Nephron progenitor cell (in vitro differentiated cells): Measurements from ENCODE around the gene NAA25.
A peak's percentile ranks its signal among the peaks of the same experiment; 100 is the strongest.

Source experiments
- DNase-seq: peaks from one replicate; pipeline ENCODE4 v3.0.0; 2021
- H3K27ac Mint-ChIP-seq: 2 replicates; pipeline ENCODE4 v1.8.0; 2021; ENCODE audit warnings: mild to moderate bottlenecking, moderate library complexity, mixed read lengths
- H3K27me3 Mint-ChIP-seq: 2 replicates; pipeline ENCODE4 v1.8.0; 2021; ENCODE audit warnings: mild to moderate bottlenecking, low read depth, mixed read lengths; ENCODE audit not compliant: poor library complexity
- H3K36me3 Mint-ChIP-seq: 2 replicates; pipeline ENCODE4 v1.8.0; 2021; ENCODE audit warnings: low read depth, mixed read lengths
- H3K4me1 Mint-ChIP-seq: 2 replicates; pipeline ENCODE4 v1.8.0; 2021; ENCODE audit warnings: mixed read lengths
- H3K4me3 Mint-ChIP-seq: 2 replicates; pipeline ENCODE4 v1.8.0; 2021; ENCODE audit warnings: mild to moderate bottlenecking, moderate library complexity, mixed read lengths
- H3K9me3 Mint-ChIP-seq: 2 replicates; pipeline ENCODE4 v1.8.0; 2021; ENCODE audit warnings: mild to moderate bottlenecking, moderate library complexity, mixed read lengths
- TF ChIP-seq, protein P1 (sequence below): fragments of 200-600 bp; sonication (generic); IDR thresholded peaks from 2 replicates; pipeline ENCODE4 v1.5.0; 2021; ENCODE audit warnings: antibody characterized with exemption

Gene NAA25

DNA sequence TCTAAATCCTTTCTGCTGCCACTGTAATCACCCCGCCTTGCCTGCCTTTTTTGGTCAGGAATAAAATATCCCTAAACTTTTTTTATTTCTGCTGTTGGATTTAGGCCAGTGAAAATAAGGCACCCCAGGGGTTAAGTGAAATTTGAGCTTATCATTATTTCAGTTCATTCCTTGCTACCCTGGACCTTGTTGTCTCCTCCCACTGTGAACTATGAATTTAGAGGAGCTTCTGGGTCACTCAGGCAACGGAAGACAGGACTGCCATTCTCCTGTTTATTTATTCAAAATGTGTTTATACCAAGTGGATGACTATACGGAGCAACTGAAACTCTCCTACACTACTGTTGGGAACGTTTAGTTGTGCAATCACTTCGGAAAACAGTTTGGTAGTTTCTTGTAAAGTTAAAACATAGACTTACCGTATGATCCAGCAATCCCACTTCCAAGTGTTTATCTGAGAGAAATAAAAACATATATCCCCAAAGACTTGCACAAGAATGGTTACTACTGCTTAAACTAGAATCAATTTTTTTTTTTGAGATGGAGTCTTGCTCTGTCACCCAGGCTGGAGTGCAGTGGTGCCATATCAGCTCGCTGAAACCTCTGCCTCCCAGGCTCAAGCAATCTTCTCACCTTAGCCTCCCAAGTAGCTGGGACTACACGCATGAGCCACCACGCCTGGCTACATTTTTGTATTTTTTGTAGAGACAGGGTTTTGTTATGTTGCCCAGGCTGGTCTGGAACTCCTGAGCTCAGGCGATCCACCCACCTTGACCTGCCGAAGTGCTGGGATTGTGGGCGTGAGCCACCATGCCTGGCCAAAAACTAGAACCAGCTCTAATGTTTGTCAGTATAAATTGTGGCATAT, 14.5 kb upstream of the NAA25 start:
- Mint-ChIP-seq H3K9me3 (no peaks in the 10 kb centered on the region), H3K4me3 (no peak overlapping the region), H3K27ac (no peak overlapping the region), H3K4me1 (peaks cover 35% of the 10 kb centered on the region), H3K27me3 (peaks cover 14% of the 10 kb centered on the region), H3K36me3 (no peaks in the 10 kb centered on the region)
- TF ChIP-seq, protein P1, sequence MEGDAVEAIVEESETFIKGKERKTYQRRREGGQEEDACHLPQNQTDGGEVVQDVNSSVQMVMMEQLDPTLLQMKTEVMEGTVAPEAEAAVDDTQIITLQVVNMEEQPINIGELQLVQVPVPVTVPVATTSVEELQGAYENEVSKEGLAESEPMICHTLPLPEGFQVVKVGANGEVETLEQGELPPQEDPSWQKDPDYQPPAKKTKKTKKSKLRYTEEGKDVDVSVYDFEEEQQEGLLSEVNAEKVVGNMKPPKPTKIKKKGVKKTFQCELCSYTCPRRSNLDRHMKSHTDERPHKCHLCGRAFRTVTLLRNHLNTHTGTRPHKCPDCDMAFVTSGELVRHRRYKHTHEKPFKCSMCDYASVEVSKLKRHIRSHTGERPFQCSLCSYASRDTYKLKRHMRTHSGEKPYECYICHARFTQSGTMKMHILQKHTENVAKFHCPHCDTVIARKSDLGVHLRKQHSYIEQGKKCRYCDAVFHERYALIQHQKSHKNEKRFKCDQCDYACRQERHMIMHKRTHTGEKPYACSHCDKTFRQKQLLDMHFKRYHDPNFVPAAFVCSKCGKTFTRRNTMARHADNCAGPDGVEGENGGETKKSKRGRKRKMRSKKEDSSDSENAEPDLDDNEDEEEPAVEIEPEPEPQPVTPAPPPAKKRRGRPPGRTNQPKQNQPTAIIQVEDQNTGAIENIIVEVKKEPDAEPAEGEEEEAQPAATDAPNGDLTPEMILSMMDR: no peak
- DNase-seq: no peak

DNA sequence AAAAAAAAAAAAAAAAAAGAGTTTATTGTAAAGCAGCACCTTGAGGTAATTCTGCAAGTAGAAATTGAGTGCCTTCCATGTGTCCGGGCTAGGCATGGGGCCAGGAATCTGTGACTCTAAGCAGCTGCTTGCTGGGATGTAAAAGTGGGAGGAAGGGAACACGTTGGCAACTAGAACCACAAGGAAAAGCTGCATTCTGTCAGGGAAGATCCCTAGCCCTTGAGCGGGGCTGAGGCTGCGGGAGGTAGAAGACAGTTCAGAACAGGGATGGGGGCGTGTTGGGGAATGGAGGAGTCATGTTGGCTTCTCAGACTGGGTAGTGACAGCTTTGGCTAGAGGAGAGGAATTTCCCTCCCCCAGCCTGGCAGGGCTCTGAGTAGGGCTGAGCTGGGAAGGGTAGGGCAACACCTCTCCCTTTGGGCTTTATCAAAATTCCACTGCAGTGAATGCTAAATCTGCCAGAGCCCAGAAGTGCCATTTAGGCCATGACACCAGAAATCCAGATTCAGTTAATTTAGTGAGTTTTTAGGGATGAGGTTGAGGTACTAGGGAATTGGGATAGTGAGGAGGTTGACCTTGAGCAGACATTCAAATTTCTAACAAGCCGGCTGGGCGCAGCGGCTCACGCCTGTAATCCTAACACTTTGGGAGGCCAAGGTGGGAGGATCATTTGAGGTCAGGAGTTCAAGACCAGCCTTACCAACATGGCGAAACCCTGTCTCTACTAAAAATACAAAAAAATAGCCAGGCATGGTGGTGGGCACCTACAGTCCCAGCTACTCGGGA, 13.4 kb upstream of the NAA25 start:
- H3K36me3 Mint-ChIP-seq: no peaks in the 10 kb centered on the region
- no peaks in the 10 kb centered on the region for H3K9me3 Mint-ChIP-seq
- peaks cover 14% of the 10 kb centered on the region for H3K27me3 Mint-ChIP-seq
- TF ChIP-seq, protein P1: no peak
- H3K4me1 Mint-ChIP-seq: peaks cover 34% of the 10 kb centered on the region
- peak overlapping the region; percentile 81 for H3K27ac Mint-ChIP-seq
- no peak for DNase-seq
- H3K4me3 Mint-ChIP-seq: no peak overlapping the region

DNA sequence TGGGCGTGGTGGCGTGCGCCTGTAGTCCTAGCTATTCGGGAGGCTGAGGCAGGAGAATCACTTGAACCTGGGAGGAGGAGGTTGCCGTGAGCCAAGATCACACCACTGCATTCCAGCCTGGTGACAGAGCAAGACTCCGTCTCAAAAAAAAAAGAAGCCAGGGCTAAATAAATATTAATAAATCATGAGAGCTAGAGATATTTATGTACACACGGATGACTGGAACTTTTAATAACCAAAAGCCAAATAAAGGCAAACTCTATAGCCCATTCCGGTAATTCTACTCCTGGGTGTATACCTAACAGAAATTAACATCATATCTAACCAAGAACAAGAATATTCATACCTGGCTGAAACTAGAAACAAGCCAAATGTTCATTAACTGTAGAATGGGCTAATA, 9.1 kb upstream of the NAA25 start:
- Mint-ChIP-seq H3K4me1 (peaks cover 27% of the 10 kb centered on the region), H3K4me3 (no peak overlapping the region), H3K9me3 (no peaks in the 10 kb centered on the region), H3K27me3 (peaks cover 14% of the 10 kb centered on the region), H3K27ac (no peak overlapping the region), H3K36me3 (no peaks in the 10 kb centered on the region)
- TF ChIP-seq, protein P1: no peak
- no peak for DNase-seq

DNA sequence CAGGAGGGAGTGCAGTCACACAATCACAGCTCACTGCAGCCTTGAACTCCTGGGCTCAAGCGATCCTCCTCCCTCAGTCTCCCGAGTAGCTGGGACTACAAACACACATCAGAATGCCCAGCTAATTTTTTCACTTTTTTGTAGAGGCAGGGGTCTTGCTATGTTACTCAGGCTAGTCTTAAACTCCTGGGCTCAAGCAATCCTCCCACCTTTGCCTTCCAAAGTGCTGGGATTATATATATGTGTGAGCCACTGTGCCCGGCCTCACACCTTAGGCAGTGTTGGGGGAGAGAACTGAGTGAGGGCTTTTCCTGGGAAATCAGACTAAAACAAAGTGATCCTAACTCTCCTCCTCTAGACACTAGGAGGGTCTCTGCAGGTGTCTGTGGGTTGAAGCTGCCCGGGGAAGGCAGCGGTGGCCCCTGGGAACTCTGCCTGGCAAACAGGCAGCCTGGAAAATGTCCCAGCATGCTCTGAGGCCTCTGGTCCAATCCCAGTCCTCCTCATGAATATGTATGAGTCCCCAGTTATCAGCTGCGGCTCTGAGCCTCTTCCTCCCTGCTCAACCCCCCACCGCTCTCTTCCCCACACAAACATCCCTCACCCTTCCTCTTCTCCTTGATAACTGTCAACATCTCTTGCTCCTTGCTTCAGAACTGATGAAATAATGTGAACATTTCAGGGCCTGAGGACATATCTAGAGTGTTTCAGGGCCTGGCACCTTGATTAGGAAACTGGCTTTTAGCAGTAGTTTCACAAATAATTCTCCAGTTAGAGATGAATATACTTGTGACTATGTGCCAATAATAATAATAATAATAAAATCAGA, 7.9 kb upstream of the NAA25 start:
- Mint-ChIP-seq H3K9me3 (no peaks in the 10 kb centered on the region), H3K4me3 (peak overlapping the region; percentile 54), H3K4me1 (peaks cover 26% of the 10 kb centered on the region), H3K36me3 (no peaks in the 10 kb centered on the region), H3K27me3 (peaks cover 7% of the 10 kb centered on the region), H3K27ac (peak overlapping the region; percentile 8)
- TF ChIP-seq, protein P1: no peak
- peak; percentile 61 for DNase-seq

DNA sequence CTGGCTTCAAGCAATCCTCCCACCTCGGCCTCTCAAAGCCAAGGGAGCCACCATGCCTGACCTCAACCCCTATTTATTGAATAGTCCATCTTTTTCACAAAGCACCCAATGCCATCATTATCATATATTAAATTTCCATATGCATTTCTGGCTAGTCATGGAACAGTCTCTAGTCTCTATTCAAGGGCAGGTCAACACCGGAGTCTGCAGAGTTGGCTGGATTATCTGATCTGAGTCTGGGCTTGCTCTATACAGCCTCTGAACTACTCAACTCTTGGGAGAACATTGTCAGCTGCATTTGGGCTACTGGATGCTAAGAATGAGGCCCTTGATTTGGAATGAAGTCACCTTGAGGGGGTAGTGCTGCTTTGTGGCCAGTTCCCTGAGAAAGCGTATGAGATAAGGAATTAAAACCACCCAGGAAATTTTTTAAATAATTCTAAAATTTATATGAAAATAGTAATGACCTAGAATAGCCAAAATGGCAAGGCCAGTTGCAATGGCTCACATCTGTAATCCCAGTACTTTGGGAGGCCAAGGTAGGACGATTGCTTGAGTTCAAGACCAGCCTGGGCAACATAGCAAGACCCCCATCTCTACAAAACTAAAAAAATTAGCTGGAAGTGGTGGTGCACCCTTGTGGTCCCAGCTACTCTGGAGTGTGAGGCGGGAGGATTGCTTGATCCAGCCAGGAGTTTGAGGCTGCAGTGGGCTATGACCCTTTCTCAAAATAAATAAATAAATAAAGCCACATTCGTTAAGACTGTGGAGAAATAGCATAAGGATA, 6.9 kb upstream of the NAA25 start:
- Mint-ChIP-seq H3K9me3 (no peaks in the 10 kb centered on the region), H3K4me1 (peaks cover 27% of the 10 kb centered on the region), H3K4me3 (no peak overlapping the region), H3K36me3 (no peaks in the 10 kb centered on the region), H3K27me3 (peaks cover 6% of the 10 kb centered on the region), H3K27ac (no peak overlapping the region)
- DNase-seq: no peak
- TF ChIP-seq, protein P1: no peak
